Lower leg skin (tissue), 4 donors: ENCODE measurements around the gene SEC63. TPM values are rescaled to one million over a fixed set of nuclear protein-coding genes. Genes with fewer than 3 reads are reported as not detected.

ENCODE experiments used
- DNase-seq, 2 donors: peaks; one replicate each; pipeline ENCODE4 v3.0.0-alpha.2; 2019; ENCODE audit warnings: low spot score in 2 of 2
- H3K4me3 ChIP-seq: fragments of 200-600 bp; sonication (generic); 2 replicates; pipeline ENCODE4 v1.5.1; 2017; ENCODE audit warnings: mild to moderate bottlenecking, low read depth; ENCODE audit not compliant: poor library complexity, severe bottlenecking
- CTCF ChIP-seq, 3 donors: fragments of 450-650 bp; IDR thresholded peaks; one replicate each; pipeline ENCODE4 v1.5.1; 2016; ENCODE audit warnings: antibody characterized with exemption in 3 of 3, mild to moderate bottlenecking in 3 of 3, moderate library complexity in 2 of 3
- POLR2A ChIP-seq, 2 donors: fragments of 450-650 bp; IDR thresholded peaks; one replicate each; pipeline ENCODE4 v1.6.1; 2016 to 2017; ENCODE audit warnings: antibody characterized with exemption in 2 of 2, mild to moderate bottlenecking in 1 of 2, moderate library complexity in 1 of 2
- WGBS, 2 donors: methylation state at CpG; one replicate each; pipeline ENCODE4 v1.1.5; 2018; 5-methylcytosine and 5-hydroxymethylcytosine counted together
- intact Hi-C: fragments of 100-400 bp; cut with DNase I; formaldehyde crosslinking; loops from one replicate; pipeline ENCODE4 v1.15.0; 2023; ENCODE audit warnings: low total_unique reads
- total RNA-seq, 4 donors: library from RNA; depleted of rRNA; stranded (reverse); fragments of >200 nt; gene quantifications; one replicate each; pipeline ENCODE4 v1.1.0, GENCODE V29; 2016

SEC63 gene
- total RNA-seq, 4 donors from 2014 or later: 11.4 to 31.9 (median 15.6) TPM

- 79 to 80% methylated on average over 4 of the region's 4 CpGs for WGBS, 2 donors
- H3K4me3 ChIP-seq: no peak overlapping the region
- no peak for TF ChIP-seq POLR2A (IDR thresholded peaks at IDR 0.05)
- no peak for TF ChIP-seq CTCF (IDR thresholded peaks at IDR 0.05)
- no peak for DNase-seq
- intact Hi-C loops: no loop called here
These were observed 140.2 kb downstream of the SEC63 start for GRCh38 chr6:107817784-107818183.

Other genes starting within 250 kb of the SEC63 start
- gene SCML4, start 133.9 kb downstream of the SEC63 start, total RNA-seq: under 1 TPM; 0.10 to 0.51 (median 0.38) TPM
- gene OSTM1, start 116.5 kb upstream of the SEC63 start, total RNA-seq: 100 to 1,000 TPM in 1 of 4 donors, 10 to 100 TPM in 3; 21.0 to 134 (median 61.6) TPM
- not detected for gene NR2E1, start 207.8 kb upstream of the SEC63 start, total RNA-seq